Sigmoid colon (tissue), 4 donors: ENCODE results near the gene DQX1.

Source experiments
- CTCF ChIP-seq, 4 experiments: fragments of 450-650 bp in 3 of 4; fragments of 200-600 bp in 1 of 4; IDR thresholded peaks; one replicate each; pipeline ENCODE4 v1.5.1; 2016 to 2019; ENCODE audit warnings: antibody characterized with exemption in 4 of 4, mild to moderate bottlenecking in 3 of 4, moderate library complexity in 2 of 4
- EP300 ChIP-seq, 4 donors: sonication (generic); formaldehyde crosslinking; IDR thresholded peaks; one replicate each; pipeline ENCODE4 v1.6.1; 2017; ENCODE audit warnings: antibody characterized with exemption in 4 of 4
- POLR2AphosphoS5 ChIP-seq, 4 donors: sonication (generic); formaldehyde crosslinking; IDR thresholded peaks; one replicate each; pipeline ENCODE4 v1.6.1; 2017; ENCODE audit warnings: antibody characterized with exemption in 4 of 4

- TF ChIP-seq CTCF (IDR thresholded peaks at IDR 0.05) = no peak
- no peak for TF ChIP-seq POLR2AphosphoS5 (IDR thresholded peaks at IDR 0.05)
- no peak for TF ChIP-seq EP300 (IDR thresholded peaks at IDR 0.05)
Observed at GRCh38 chr2:74515981-74516633, 9.9 kb downstream of the DQX1 start.
